GM23338 (cell line): ENCODE results near the gene GDPD1. TPM values are rescaled to one million over a fixed set of nuclear protein-coding genes. Genes with fewer than 3 reads are reported as not detected.

ENCODE experiments used
- ATAC-seq: fragments of 200-7000 bp; cut with Tn5 transposase; 3 replicates; pipeline ENCODE4 v1.9.1; 2020
- DNase-seq: peaks from one replicate; pipeline ENCODE4 v3.0.0-alpha.2; 2015; ENCODE audit warnings: low spot score
- H2AFZ ChIP-seq: fragments of 200-600 bp; sonication (generic); 2 replicates; pipeline ENCODE4 v1.8.0; 2016; ENCODE audit warnings: antibody characterized with exemption, mild to moderate bottlenecking, moderate library complexity
- H3F3A ChIP-seq: fragments of 200-600 bp; sonication (generic); replicated peaks from 2 replicates; pipeline ENCODE4 v1.8.0; 2017; ENCODE audit warnings: antibody characterized with exemption, mixed run types, low read depth
- H3K27ac ChIP-seq: fragments of 200-600 bp; sonication (generic); 2 replicates; pipeline ENCODE4 v1.6.1; 2016; ENCODE audit warnings: low read depth
- H3K27me3 ChIP-seq: fragments of 200-600 bp; sonication (generic); 2 replicates; pipeline ENCODE4 v1.8.0; 2016; ENCODE audit warnings: mild to moderate bottlenecking, mixed run types, moderate library complexity; ENCODE audit not compliant: insufficient read depth
- H3K36me3 ChIP-seq: fragments of 200-600 bp; sonication (generic); 2 replicates; pipeline ENCODE4 v1.8.0; 2016; ENCODE audit warnings: mild to moderate bottlenecking; ENCODE audit not compliant: insufficient read depth
- H3K4me1 ChIP-seq: fragments of 200-600 bp; sonication (generic); 2 replicates; pipeline ENCODE4 v1.8.0; 2016; ENCODE audit warnings: mild to moderate bottlenecking, moderate library complexity; ENCODE audit not compliant: insufficient read depth
- H3K4me2 ChIP-seq: fragments of 200-600 bp; sonication (generic); 2 replicates; pipeline ENCODE4 v1.7.1; 2017; ENCODE audit warnings: mixed run types
- H3K4me3 ChIP-seq: fragments of 200-600 bp; sonication (generic); 2 replicates; pipeline ENCODE4 v1.6.1; 2016; ENCODE audit warnings: mixed run types
- H3K79me2 ChIP-seq: fragments of 200-600 bp; sonication (generic); replicated peaks from 2 replicates; pipeline ENCODE4 v1.8.0; 2017; ENCODE audit warnings: mild to moderate bottlenecking; ENCODE audit not compliant: insufficient read depth
- H3K9me2 ChIP-seq: fragments of 200-600 bp; sonication (generic); 2 replicates; pipeline ENCODE4 v1.8.0; 2017; ENCODE audit not compliant: insufficient read depth
- H4K20me1 ChIP-seq: fragments of 200-600 bp; sonication (generic); replicated peaks from 2 replicates; pipeline ENCODE4 v1.8.0; 2017; ENCODE audit warnings: mild to moderate bottlenecking; ENCODE audit not compliant: insufficient read depth
- H3K27ac Mint-ChIP-seq: 2 replicates; pipeline ENCODE4 v1.8.0; 2020; ENCODE audit warnings: inconsistent platforms, mild to moderate bottlenecking, moderate library complexity, mixed read lengths
- H3K27me3 Mint-ChIP-seq: 3 replicates; pipeline ENCODE4 v1.8.0; 2022; ENCODE audit warnings: low read depth, mild to moderate bottlenecking, moderate library complexity, mixed read lengths, inconsistent platforms; ENCODE audit not compliant: insufficient read depth, poor library complexity
- H3K36me3 Mint-ChIP-seq: 3 replicates; pipeline ENCODE4 v1.8.0; 2021; ENCODE audit warnings: low read depth, mild to moderate bottlenecking, inconsistent platforms, moderate library complexity, mixed read lengths
- H3K4me1 Mint-ChIP-seq: 3 replicates; pipeline ENCODE4 v1.8.0; 2020; ENCODE audit warnings: mild to moderate bottlenecking, inconsistent platforms, mixed read lengths
- H3K4me3 Mint-ChIP-seq: 3 replicates; pipeline ENCODE4 v1.8.0; 2021; ENCODE audit warnings: moderate library complexity, mild to moderate bottlenecking, inconsistent platforms, mixed read lengths
- H3K9me3 Mint-ChIP-seq: 3 replicates; pipeline ENCODE4 v1.8.0; 2020; ENCODE audit warnings: moderate library complexity, mild to moderate bottlenecking, inconsistent platforms, mixed read lengths
- CREB1 ChIP-seq: fragments of 250-450 bp; sonication (Bioruptor Pico); IDR thresholded peaks from 2 replicates; pipeline ENCODE4 v1.5.0; 2020; ENCODE audit warnings: low read depth, mild to moderate bottlenecking, moderate library complexity
- EZH2 ChIP-seq: fragments of 200-600 bp; sonication (generic); IDR thresholded peaks from one replicate; pipeline ENCODE4 v1.8.0; 2017; ENCODE audit warnings: antibody characterized with exemption, mild to moderate bottlenecking, low read depth; ENCODE audit not compliant: unreplicated experiment
- EZH2phosphoT487 ChIP-seq: fragments of 200-600 bp; sonication (generic); IDR thresholded peaks from one replicate; pipeline ENCODE4 v1.8.1; 2018; ENCODE audit warnings: antibody characterized with exemption; ENCODE audit not compliant: unreplicated experiment
- JUNB ChIP-seq: IDR thresholded peaks from one replicate; pipeline ENCODE4 v1.6.1; 2016; ENCODE audit warnings: antibody characterized with exemption; ENCODE audit not compliant: unreplicated experiment
- NANOG ChIP-seq: IDR thresholded peaks from 2 replicates; pipeline ENCODE4 v1.6.1; 2016; ENCODE audit warnings: antibody characterized with exemption, borderline replicate concordance
- POLR2AphosphoS5 ChIP-seq: IDR thresholded peaks from 2 replicates; pipeline ENCODE4 v1.6.1; 2016; ENCODE audit warnings: antibody characterized with exemption, low read depth
- REST ChIP-seq: IDR thresholded peaks from one replicate; pipeline ENCODE4 v1.6.1; 2018; ENCODE audit warnings: antibody characterized with exemption; ENCODE audit not compliant: unreplicated experiment
- STAT1 ChIP-seq: IDR thresholded peaks from one replicate; pipeline ENCODE4 v1.6.1; 2016; ENCODE audit warnings: antibody characterized with exemption; ENCODE audit not compliant: unreplicated experiment
- polyA plus RNA-seq: library from polyadenylated mRNA; unstranded; fragments of >200 nt; fragmentation: Nextera tagmentation; extraction: Ambion mirVana; gene quantifications from 2 replicates; pipeline ENCODE4 v1.2.1, GENCODE V29; 2016
- total RNA-seq: library from RNA; depleted of rRNA; stranded (reverse); fragments of >200 nt; shearing (Covaris generic); gene quantifications from 2 replicates; pipeline ENCODE4 v1.2.3, GENCODE V29; 2014
- TF ChIP-seq, protein P1 (sequence below): fragments of 250-450 bp; sonication (Bioruptor Pico); IDR thresholded peaks from 2 replicates; pipeline ENCODE4 v1.5.0; 2020; ENCODE audit warnings: mild to moderate bottlenecking, moderate library complexity
- TF ChIP-seq, protein P2 (sequence below), 2 experiments: fragments of 200-600 bp in 1 of 2; sonication (generic) in 1 of 2; conservative IDR thresholded peaks; 2 replicates each; pipeline versions ENCODE4 v1.5.1 to v1.6.1; 2016 to 2017; ENCODE audit warnings: antibody characterized with exemption in 2 of 2, low read depth in 2 of 2, mild to moderate bottlenecking in 2 of 2, moderate library complexity in 1 of 2

Gene GDPD1
- total and polyA plus RNA-seq, 2 experiments from 2014 or later = 6.8 to 7.8 TPM

DNA sequence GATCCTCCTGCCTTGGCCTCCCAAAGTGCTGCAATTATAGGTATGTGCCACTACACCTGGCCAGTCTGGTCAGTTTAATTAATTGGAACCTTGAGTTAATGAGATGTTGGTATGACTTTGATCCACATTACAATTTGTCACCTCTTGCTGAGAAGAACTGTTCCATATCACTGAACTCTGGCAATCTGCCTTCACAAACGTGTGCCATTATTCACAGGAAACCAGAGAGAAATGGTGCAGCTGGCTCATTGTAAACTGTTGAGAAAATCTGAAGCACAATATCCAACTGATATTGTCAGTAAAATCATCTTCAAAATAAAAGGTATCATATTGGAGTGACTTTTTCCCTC lies 71.8 kb downstream of the GDPD1 start (continued):
- TF ChIP-seq, protein P1, sequence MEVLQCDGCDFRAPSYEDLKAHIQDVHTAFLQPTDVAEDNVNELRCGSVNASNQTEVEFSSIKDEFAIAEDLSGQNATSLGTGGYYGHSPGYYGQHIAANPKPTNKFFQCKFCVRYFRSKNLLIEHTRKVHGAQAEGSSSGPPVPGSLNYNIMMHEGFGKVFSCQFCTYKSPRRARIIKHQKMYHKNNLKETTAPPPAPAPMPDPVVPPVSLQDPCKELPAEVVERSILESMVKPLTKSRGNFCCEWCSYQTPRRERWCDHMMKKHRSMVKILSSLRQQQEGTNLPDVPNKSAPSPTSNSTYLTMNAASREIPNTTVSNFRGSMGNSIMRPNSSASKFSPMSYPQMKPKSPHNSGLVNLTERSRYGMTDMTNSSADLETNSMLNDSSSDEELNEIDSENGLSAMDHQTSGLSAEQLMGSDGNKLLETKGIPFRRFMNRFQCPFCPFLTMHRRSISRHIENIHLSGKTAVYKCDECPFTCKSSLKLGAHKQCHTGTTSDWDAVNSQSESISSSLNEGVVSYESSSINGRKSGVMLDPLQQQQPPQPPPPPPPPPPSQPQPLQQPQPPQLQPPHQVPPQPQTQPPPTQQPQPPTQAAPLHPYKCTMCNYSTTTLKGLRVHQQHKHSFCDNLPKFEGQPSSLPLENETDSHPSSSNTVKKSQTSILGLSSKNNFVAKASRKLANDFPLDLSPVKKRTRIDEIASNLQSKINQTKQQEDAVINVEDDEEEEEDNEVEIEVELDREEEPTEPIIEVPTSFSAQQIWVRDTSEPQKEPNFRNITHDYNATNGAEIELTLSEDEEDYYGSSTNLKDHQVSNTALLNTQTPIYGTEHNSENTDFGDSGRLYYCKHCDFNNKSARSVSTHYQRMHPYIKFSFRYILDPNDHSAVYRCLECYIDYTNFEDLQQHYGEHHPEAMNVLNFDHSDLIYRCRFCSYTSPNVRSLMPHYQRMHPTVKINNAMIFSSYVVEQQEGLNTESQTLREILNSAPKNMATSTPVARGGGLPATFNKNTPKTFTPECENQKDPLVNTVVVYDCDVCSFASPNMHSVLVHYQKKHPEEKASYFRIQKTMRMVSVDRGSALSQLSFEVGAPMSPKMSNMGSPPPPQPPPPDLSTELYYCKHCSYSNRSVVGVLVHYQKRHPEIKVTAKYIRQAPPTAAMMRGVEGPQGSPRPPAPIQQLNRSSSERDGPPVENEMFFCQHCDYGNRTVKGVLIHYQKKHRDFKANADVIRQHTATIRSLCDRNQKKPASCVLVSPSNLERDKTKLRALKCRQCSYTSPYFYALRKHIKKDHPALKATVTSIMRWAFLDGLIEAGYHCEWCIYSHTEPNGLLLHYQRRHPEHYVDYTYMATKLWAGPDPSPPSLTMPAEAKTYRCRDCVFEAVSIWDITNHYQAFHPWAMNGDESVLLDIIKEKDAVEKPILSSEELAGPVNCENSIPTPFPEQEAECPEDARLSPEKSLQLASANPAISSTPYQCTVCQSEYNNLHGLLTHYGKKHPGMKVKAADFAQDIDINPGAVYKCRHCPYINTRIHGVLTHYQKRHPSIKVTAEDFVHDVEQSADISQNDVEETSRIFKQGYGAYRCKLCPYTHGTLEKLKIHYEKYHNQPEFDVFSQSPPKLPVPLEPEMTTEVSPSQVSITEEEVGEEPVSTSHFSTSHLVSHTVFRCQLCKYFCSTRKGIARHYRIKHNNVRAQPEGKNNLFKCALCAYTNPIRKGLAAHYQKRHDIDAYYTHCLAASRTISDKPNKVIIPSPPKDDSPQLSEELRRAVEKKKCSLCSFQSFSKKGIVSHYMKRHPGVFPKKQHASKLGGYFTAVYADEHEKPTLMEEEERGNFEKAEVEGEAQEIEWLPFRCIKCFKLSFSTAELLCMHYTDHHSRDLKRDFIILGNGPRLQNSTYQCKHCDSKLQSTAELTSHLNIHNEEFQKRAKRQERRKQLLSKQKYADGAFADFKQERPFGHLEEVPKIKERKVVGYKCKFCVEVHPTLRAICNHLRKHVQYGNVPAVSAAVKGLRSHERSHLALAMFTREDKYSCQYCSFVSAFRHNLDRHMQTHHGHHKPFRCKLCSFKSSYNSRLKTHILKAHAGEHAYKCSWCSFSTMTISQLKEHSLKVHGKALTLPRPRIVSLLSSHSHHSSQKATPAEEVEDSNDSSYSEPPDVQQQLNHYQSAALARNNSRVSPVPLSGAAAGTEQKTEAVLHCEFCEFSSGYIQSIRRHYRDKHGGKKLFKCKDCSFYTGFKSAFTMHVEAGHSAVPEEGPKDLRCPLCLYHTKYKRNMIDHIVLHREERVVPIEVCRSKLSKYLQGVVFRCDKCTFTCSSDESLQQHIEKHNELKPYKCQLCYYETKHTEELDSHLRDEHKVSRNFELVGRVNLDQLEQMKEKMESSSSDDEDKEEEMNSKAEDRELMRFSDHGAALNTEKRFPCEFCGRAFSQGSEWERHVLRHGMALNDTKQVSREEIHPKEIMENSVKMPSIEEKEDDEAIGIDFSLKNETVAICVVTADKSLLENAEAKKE = no peak
- TF ChIP-seq STAT1 = no peak
- TF ChIP-seq POLR2AphosphoS5 = no peak

DNA sequence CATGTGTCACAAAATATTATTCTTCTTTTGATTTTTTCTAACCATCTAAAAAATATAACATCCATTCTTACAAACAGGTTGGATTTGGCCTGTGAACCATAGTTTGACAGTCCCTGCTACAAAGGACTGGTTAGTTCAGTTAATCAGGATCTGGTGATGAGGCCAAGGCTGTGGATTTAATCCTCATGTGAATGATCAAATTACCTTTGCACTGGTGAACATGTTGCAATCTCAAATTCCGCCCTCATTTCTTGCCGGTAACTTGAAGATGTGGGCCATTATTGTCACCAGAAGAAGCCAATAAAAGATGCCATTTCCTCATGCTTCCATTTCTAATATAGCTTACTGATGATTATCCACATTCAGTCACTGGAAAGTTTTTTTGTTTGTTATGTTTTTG lies 75.9 kb downstream of the GDPD1 start:
- no peak for ATAC-seq
- no peaks in the 10 kb centered on the region for H3F3A ChIP-seq
- Mint-ChIP-seq H3K4me1 (no peaks in the 10 kb centered on the region; the same call in 2 of the 3 replicates), H3K27me3 (peaks cover 8% of the 10 kb centered on the region), H3K36me3 (no peaks in the 10 kb centered on the region), H3K4me3 (no peak overlapping the region), H3K9me3 (no peaks in the 10 kb centered on the region), H3K27ac (no peak overlapping the region)
- no peak overlapping the region for H3K4me2 ChIP-seq
- H3K9me2 ChIP-seq = no peaks in the 10 kb centered on the region
- no peaks in the 10 kb centered on the region for H3K79me2 ChIP-seq
- no peak overlapping the region for H3K27ac ChIP-seq
- peaks cover 16% of the 10 kb centered on the region for H3K27me3 ChIP-seq
- H3K36me3 ChIP-seq = no peaks in the 10 kb centered on the region
- H3K4me3 ChIP-seq = no peak overlapping the region
- DNase-seq = no peak
- H2AFZ ChIP-seq = no peak overlapping the region
- no peaks in the 10 kb centered on the region for H4K20me1 ChIP-seq
- no peaks in the 10 kb centered on the region for H3K4me1 ChIP-seq
- TF ChIP-seq EZH2phosphoT487 (no peak), REST (no peak), CREB1 (CRISPR knock-in tag) (no peak), EZH2 (no peak), JUNB (no peak), NANOG (no peak)
- TF ChIP-seq, protein P2, sequence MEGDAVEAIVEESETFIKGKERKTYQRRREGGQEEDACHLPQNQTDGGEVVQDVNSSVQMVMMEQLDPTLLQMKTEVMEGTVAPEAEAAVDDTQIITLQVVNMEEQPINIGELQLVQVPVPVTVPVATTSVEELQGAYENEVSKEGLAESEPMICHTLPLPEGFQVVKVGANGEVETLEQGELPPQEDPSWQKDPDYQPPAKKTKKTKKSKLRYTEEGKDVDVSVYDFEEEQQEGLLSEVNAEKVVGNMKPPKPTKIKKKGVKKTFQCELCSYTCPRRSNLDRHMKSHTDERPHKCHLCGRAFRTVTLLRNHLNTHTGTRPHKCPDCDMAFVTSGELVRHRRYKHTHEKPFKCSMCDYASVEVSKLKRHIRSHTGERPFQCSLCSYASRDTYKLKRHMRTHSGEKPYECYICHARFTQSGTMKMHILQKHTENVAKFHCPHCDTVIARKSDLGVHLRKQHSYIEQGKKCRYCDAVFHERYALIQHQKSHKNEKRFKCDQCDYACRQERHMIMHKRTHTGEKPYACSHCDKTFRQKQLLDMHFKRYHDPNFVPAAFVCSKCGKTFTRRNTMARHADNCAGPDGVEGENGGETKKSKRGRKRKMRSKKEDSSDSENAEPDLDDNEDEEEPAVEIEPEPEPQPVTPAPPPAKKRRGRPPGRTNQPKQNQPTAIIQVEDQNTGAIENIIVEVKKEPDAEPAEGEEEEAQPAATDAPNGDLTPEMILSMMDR (conservative IDR thresholded peaks at IDR 0.05; ENCODE audit: low read depth in 2 of 2) = no peak
